VCaP (cell line): ENCODE data around the gene TM9SF4.

Experiments
- H3K27ac ChIP-seq: fragments of 450-650 bp; 2 replicates; pipeline ENCODE4 v1.5.1; 2017
- TF ChIP-seq, protein P1 (sequence below): fragments of 450-650 bp; conservative IDR thresholded peaks from 2 replicates; pipeline ENCODE4 v1.5.1; 2017; ENCODE audit warnings: mild to moderate bottlenecking, moderate library complexity

The TM9SF4 gene

GRCh38 chr20:32130965-32131364 lies 21.5 kb downstream of the TM9SF4 start:
- H3K27ac ChIP-seq, result no peak overlapping the region
- TF ChIP-seq, protein P1, sequence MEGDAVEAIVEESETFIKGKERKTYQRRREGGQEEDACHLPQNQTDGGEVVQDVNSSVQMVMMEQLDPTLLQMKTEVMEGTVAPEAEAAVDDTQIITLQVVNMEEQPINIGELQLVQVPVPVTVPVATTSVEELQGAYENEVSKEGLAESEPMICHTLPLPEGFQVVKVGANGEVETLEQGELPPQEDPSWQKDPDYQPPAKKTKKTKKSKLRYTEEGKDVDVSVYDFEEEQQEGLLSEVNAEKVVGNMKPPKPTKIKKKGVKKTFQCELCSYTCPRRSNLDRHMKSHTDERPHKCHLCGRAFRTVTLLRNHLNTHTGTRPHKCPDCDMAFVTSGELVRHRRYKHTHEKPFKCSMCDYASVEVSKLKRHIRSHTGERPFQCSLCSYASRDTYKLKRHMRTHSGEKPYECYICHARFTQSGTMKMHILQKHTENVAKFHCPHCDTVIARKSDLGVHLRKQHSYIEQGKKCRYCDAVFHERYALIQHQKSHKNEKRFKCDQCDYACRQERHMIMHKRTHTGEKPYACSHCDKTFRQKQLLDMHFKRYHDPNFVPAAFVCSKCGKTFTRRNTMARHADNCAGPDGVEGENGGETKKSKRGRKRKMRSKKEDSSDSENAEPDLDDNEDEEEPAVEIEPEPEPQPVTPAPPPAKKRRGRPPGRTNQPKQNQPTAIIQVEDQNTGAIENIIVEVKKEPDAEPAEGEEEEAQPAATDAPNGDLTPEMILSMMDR, result no peak

- no peak overlapping the region for H3K27ac ChIP-seq
- TF ChIP-seq, protein P1, result no peak
These were observed 23.5 kb downstream of the TM9SF4 start for GRCh38 chr20:32132911-32133549.

DNA sequence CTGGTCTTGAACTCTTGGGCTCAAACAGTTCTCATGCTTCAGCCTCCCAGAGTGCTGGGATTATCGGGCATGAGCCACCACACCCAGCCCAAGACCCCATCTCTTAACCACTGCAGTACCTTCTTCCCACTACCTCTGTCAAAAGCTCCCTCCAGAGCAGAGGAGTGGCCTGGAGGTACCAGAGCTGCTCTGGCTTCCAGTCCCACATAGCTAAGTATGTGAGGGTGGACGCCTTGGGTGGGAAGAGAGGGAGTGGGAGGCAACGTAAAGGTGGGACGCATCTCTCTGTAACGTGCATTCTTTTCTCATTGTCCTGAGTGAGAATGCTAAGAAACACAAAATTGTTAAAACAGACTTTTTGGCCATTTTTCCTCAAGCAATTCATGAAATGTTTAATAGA lies 24.5 kb downstream of the TM9SF4 start:
- TF ChIP-seq, protein P1, result no peak
- H3K27ac ChIP-seq, result no peak overlapping the region

GRCh38 chr20:32135983-32136515 lies 26.5 kb downstream of the TM9SF4 start:
- TF ChIP-seq, protein P1, result no peak
- H3K27ac ChIP-seq, result no peak overlapping the region

- TF ChIP-seq, protein P1, result no peak
- H3K27ac ChIP-seq, result no peak overlapping the region
These were observed 29.4 kb downstream of the TM9SF4 start for GRCh38 chr20:32138921-32139320.

DNA sequence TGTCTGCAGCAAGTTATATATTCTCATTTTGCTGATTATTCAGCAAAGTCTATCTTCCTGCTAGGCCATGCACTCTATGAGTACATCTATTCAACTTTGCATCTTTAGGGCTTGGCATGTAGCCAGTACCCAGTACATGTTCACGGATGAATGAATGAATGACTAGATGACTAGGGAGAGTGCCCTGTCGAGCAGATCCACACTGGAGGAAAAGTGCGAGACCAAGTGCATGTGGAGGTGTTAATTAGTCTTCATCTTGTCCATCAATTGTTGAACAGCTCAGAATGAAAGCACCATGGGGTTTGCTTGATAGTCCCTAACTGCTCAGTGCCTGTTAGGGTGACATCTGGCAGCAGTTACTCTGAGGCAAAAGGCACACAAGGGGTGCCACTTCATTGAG lies 30.4 kb downstream of the TM9SF4 start:
- TF ChIP-seq, protein P1, result no peak
- H3K27ac ChIP-seq, result no peak overlapping the region

DNA sequence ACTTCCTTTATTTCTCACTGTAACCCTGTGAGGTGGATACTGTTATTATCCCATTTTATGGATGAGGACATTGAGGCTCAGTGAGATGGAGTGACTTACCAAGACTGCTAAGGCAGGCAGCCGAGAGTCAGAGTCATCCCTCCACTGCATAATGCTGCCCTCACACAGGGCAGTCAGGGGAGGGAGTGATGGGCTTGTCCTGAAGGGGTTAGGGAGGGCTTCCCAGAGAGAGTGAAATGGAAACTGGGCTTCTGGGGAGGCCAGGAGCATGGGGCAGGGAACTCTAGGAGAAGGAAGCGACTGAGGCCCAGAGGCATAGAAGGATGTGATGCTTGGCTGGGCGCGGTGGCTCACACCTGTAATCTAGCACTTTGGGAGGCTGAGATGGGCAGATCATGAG lies 31.1 kb downstream of the TM9SF4 start:
- TF ChIP-seq, protein P1, result no peak
- no peak overlapping the region for H3K27ac ChIP-seq
